Skin of body (tissue), 2 donors: ENCODE results near the gene HPDL. TPM values are rescaled to one million over a fixed set of nuclear protein-coding genes. Genes with fewer than 3 reads are reported as not detected.
A peak's percentile ranks its signal among the peaks of the same experiment; 100 is the strongest.

ENCODE experiments used
- DNase-seq: peaks from one replicate; lab custom pipeline; 2025; lab: John Stamatoyannopoulos, UW
- total RNA-seq: library from RNA; depleted of rRNA; stranded (reverse); fragments of >200 nt; gene quantifications from one replicate; pipeline ENCODE4 v1.2.3, GENCODE V29; 2014

HPDL gene
- total RNA-seq, 1 donor from 2014 or later = 0.89 TPM

- DNase-seq = no peak
Measured at GRCh38 chr1:45322486-45323040, 4.1 kb upstream of the HPDL start.

- DNase-seq = no peak
Measured at GRCh38 chr1:45325851-45326506, 716 bp upstream of the HPDL start.

GRCh38 chr1:45327644-45328515 is 1.2 kb downstream of the HPDL start:
- DNase-seq = no peak

- no peak for DNase-seq
Measured at GRCh38 chr1:45328680-45329079, 2.0 kb downstream of the HPDL start.

GRCh38 chr1:45329445-45329844 is 2.8 kb downstream of the HPDL start:
- DNase-seq = no peak

- DNase-seq = no peak
Measured at GRCh38 chr1:45331436-45332345, 5.0 kb downstream of the HPDL start.

- DNase-seq = no peak
Measured at GRCh38 chr1:45332346-45332720, 5.6 kb downstream of the HPDL start.

GRCh38 chr1:45334308-45335245 is 7.9 kb downstream of the HPDL start:
- no peak for DNase-seq

- DNase-seq = no peak
Measured at GRCh38 chr1:45335855-45336324, 9.2 kb downstream of the HPDL start.

GRCh38 chr1:45337630-45338325 is 11.1 kb downstream of the HPDL start:
- DNase-seq = peak; percentile 5

- DNase-seq = peak; percentile 85
Measured at GRCh38 chr1:45339789-45340558, 13.3 kb downstream of the HPDL start, which contains the start of the genes MUTYH and TOE1. MUTYH (minus strand) TSS chr1:45340440; CDS start chr1:45334505, 5,935 bp downstream. TOE1 (plus strand) TSS chr1:45340170; CDS start chr1:45340253, 83 bp downstream.

- DNase-seq = no peak
Measured at GRCh38 chr1:45340816-45341466, 14.2 kb downstream of the HPDL start.

- DNase-seq = no peak
Measured at GRCh38 chr1:45344499-45344898, 17.8 kb downstream of the HPDL start.

GRCh38 chr1:45345014-45345413 is 18.3 kb downstream of the HPDL start:
- DNase-seq = no peak

GRCh38 chr1:45346473-45346872 is 19.8 kb downstream of the HPDL start:
- no peak for DNase-seq

- no peak for DNase-seq
Measured at GRCh38 chr1:45348020-45348419, 21.3 kb downstream of the HPDL start.

- DNase-seq = no peak
Measured at GRCh38 chr1:45348609-45348965, 21.9 kb downstream of the HPDL start.
